BE2C (cell line): ENCODE measurements around the gene SAMD14.
A peak's percentile ranks its signal among the peaks of the same experiment; 100 is the strongest.

Experiments
- DNase-seq: peaks from one replicate; pipeline ENCODE4 v3.0.0-alpha.2; 2020
- H3K27me3 ChIP-seq: fragments of 250-450 bp; sonication (Bioruptor Pico); 2 replicates; pipeline ENCODE4 v1.5.1; 2020; ENCODE audit warnings: mild to moderate bottlenecking
- H3K36me3 ChIP-seq: fragments of 250-450 bp; sonication (Bioruptor Pico); 2 replicates; pipeline ENCODE4 v1.5.1; 2020; ENCODE audit warnings: mild to moderate bottlenecking
- H3K4me1 ChIP-seq: fragments of 250-450 bp; sonication (Bioruptor Pico); 2 replicates; pipeline ENCODE4 v1.5.1; 2020
- H3K4me3 ChIP-seq: 2 replicates; pipeline ENCODE4 v1.5.1; 2011; ENCODE audit warnings: low read depth, low read length
- H3K9me3 ChIP-seq: fragments of 250-450 bp; sonication (Bioruptor Pico); 2 replicates; pipeline ENCODE4 v1.5.1; 2020
- CTCF ChIP-seq: IDR thresholded peaks from 2 replicates; pipeline ENCODE4 v1.5.1; 2012; ENCODE audit warnings: mild to moderate bottlenecking, low read depth, low read length

The SAMD14 gene

GRCh38 chr17:50170662-50171370, 40.9 kb upstream of the SAMD14 start:
- Histone ChIP-seq H3K4me1 (no peaks in the 10 kb centered on the region; the same call in 1 of the 2 replicates), H3K27me3 (no peaks in the 10 kb centered on the region), H3K9me3 (no peaks in the 10 kb centered on the region), H3K4me3 (no peak overlapping the region), H3K36me3 (no peaks in the 10 kb centered on the region)
- TF ChIP-seq CTCF = no peak
- no peak for DNase-seq

- Histone ChIP-seq H3K4me1 (no peaks in the 10 kb centered on the region; the same call in 1 of the 2 replicates), H3K9me3 (no peaks in the 10 kb centered on the region), H3K36me3 (no peaks in the 10 kb centered on the region), H3K27me3 (no peaks in the 10 kb centered on the region), H3K4me3 (no peak overlapping the region)
- TF ChIP-seq CTCF = no peak
- no peak for DNase-seq
Observed at GRCh38 chr17:50169881-50170459, 40.0 kb upstream of the SAMD14 start.

- H3K4me1 ChIP-seq = no peaks in the 10 kb centered on the region; the same call in 1 of the 2 replicates
- H3K4me3 ChIP-seq = no peak overlapping the region
- H3K9me3 ChIP-seq = no peaks in the 10 kb centered on the region
- TF ChIP-seq CTCF = peak; percentile 94
- peak; percentile 66 for DNase-seq
- no peaks in the 10 kb centered on the region for H3K36me3 ChIP-seq
- no peaks in the 10 kb centered on the region for H3K27me3 ChIP-seq
Observed at GRCh38 chr17:50169121-50169764, 39.3 kb upstream of the SAMD14 start.

- H3K36me3 ChIP-seq = no peaks in the 10 kb centered on the region
- no peak for TF ChIP-seq CTCF
- no peak for DNase-seq
Observed at GRCh38 chr17:50168319-50168718, 38.4 kb upstream of the SAMD14 start.

GRCh38 chr17:50167371-50167770, 37.4 kb upstream of the SAMD14 start:
- TF ChIP-seq CTCF = no peak

More at GRCh38 chr17:50168319-50168718, 38.4 kb upstream of the SAMD14 start:
- Histone ChIP-seq H3K9me3 (no peaks in the 10 kb centered on the region), H3K27me3 (no peaks in the 10 kb centered on the region), H3K4me3 (no peak overlapping the region), H3K4me1 (no peaks in the 10 kb centered on the region; the same call in 1 of the 2 replicates)

More at GRCh38 chr17:50167371-50167770, 37.4 kb upstream of the SAMD14 start:
- Histone ChIP-seq H3K4me3 (no peak overlapping the region), H3K9me3 (no peaks in the 10 kb centered on the region), H3K4me1 (no peaks in the 10 kb centered on the region), H3K27me3 (no peaks in the 10 kb centered on the region), H3K36me3 (no peaks in the 10 kb centered on the region)
- no peak for DNase-seq
